ENCODE data around the gene UBE2R2. TPM values are rescaled to one million over a fixed set of nuclear protein-coding genes. Genes with fewer than 3 reads are reported as not detected.

Gene UBE2R2
- total and polyA plus RNA-seq, 2 donors (not counting 3 experiments of a cell fraction or from before 2014, with no cell fraction given) = 23.9 to 54.3 TPM

DNA sequence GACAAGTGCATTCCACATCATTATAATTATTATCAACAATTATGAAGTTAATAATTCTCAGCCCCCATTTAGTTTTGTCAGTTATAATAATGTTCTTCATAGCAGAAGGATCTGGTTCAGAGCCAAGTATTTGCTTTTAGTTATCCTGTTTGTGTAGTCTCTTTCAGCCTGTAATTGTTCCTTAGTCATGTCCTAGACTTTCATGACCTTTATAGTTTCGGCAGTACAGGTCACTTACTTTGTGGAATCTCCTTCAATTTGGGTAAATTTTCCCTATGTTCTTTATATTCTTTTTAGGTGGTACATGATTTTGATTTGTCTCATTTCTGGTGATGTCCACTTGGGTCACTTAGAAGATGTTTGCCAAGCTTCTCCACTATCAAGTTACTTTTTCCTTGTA, 34.3 kb downstream of the UBE2R2 start:
- POLR2A ChIA-PET = no interaction called here

More for the DNA sequence above, 34.3 kb downstream of the UBE2R2 start:
- Histone ChIP-seq H3K36me3 (ENCODE audit: control insufficient read depth in 2 of 2, extremely low read depth in 1 of 2, insufficient read depth in 2 of 2, low read length in 2 of 2) (no peaks in the 10 kb centered on the region), H3K79me2 (ENCODE audit: control insufficient read depth, insufficient read depth, low read length) (peaks cover 99% of the 10 kb centered on the region), H3K4me2 (ENCODE audit: insufficient read depth, low read length) (peak overlapping the region; percentile 47), H3K4me1 (ENCODE audit: control insufficient read depth, extremely low read depth, insufficient read depth, low read length) (peaks cover 22% of the 10 kb centered on the region), H3K4me3 (replicated peaks in 1 of 3; ENCODE audit: insufficient read depth in 1 of 3, low read depth in 1 of 3, low read length in 3 of 3) (no peak overlapping the region), H3K27ac (ENCODE audit: insufficient read depth, low read depth, low read length) (no peak overlapping the region), H3K27me3 (ENCODE audit: control insufficient read depth in 2 of 2, insufficient read depth in 2 of 2, low read length in 2 of 2) (no peaks in the 10 kb centered on the region), H4K20me1 (replicated peaks; ENCODE audit: control insufficient read depth, extremely low read depth, insufficient read depth, low read length) (peaks cover 8% of the 10 kb centered on the region), H2AFZ (ENCODE audit: low read depth, low read length) (no peak overlapping the region), H3K9me1 (replicated peaks; ENCODE audit: control insufficient read depth, extremely low read depth, insufficient read depth, low read length) (no peaks in the 10 kb centered on the region), H3K9ac (replicated peaks; ENCODE audit: extremely low read depth, insufficient read depth, low read length) (no peak overlapping the region), H3K9me3 (replicated peaks; ENCODE audit: control insufficient read depth, insufficient read depth, low read length) (no peaks in the 10 kb centered on the region)
- DNase-seq (ENCODE audit: low read depth, low spot score) = peak; percentile 70
- BruUV-seq (replicated peaks) = no TSS peak
- FAIRE-seq = peak; percentile 52
- intact Hi-C loops (cut with micrococcal nuclease) = no loop called here
- TF ChIP-seq, protein P1, sequence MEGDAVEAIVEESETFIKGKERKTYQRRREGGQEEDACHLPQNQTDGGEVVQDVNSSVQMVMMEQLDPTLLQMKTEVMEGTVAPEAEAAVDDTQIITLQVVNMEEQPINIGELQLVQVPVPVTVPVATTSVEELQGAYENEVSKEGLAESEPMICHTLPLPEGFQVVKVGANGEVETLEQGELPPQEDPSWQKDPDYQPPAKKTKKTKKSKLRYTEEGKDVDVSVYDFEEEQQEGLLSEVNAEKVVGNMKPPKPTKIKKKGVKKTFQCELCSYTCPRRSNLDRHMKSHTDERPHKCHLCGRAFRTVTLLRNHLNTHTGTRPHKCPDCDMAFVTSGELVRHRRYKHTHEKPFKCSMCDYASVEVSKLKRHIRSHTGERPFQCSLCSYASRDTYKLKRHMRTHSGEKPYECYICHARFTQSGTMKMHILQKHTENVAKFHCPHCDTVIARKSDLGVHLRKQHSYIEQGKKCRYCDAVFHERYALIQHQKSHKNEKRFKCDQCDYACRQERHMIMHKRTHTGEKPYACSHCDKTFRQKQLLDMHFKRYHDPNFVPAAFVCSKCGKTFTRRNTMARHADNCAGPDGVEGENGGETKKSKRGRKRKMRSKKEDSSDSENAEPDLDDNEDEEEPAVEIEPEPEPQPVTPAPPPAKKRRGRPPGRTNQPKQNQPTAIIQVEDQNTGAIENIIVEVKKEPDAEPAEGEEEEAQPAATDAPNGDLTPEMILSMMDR (IDR thresholded peaks at IDR 0.05; ENCODE audit: extremely low read depth in 1 of 2, insufficient read depth in 1 of 2, low read depth in 1 of 2, low read length in 2 of 2) = no peak
- TF ChIP-seq POLR2A (IDR thresholded peaks at IDR 0.05; ENCODE audit: low read depth, low read length) (no peak), MYC (IDR thresholded peaks at IDR 0.05; ENCODE audit: low read depth, low read length) (no peak), FOS (IDR thresholded peaks at IDR 0.05; ENCODE audit: borderline replicate concordance, insufficient read depth, low read length) (no peak), POLR2AphosphoS5 (IDR thresholded peaks at IDR 0.05; ENCODE audit: insufficient read depth, low read depth, low read length) (no peak), JUN (IDR thresholded peaks at IDR 0.05; ENCODE audit: borderline replicate concordance, insufficient read depth, insufficient read length, low read depth) (no peak), EZH2 (IDR thresholded peaks at IDR 0.05; ENCODE audit: borderline replicate concordance, low read depth, low read length, severe bottlenecking) (no peak)
- CTCF ChIA-PET = interaction anchor here (1.0 to 3.1 kb wide), 4 partner anchors 8 to 113 kb away, joined by 3 to 75 read pairs (median 22); no protein-coding TSS in a partner anchor
- dilution Hi-C loops (cut with MboI; ENCODE audit: extremely low pct_ligation_motif_present, low sequenced_read_pairs) = no loop called here
